GM21786 (cell line): Measurements from ENCODE around the gene TUBE1.
"Not testable (repeated sequence)": the region's sequence is repeated elsewhere in the genome, so short reads cannot be mapped to it uniquely, and the experiment has no call there.

Source experiments
- ATAC-seq: cut with Tn5 transposase; IDR thresholded peaks from one replicate; pipeline ENCODE4 v1.9.1; 2021; ENCODE audit not compliant: unreplicated experiment

TUBE1 gene

GRCh38 chr6:112065426-112065986 is 21.8 kb downstream of the TUBE1 start:
- no peak for ATAC-seq

- no peak for ATAC-seq
Measured at GRCh38 chr6:112062966-112063365, 24.3 kb downstream of the TUBE1 start.

GRCh38 chr6:112061605-112062004 is 25.7 kb downstream of the TUBE1 start:
- no peak for ATAC-seq

GRCh38 chr6:112058243-112059032 is 28.8 kb downstream of the TUBE1 start:
- ATAC-seq = no peak

- ATAC-seq = no peak
Measured at GRCh38 chr6:112054555-112055190, 32.6 kb downstream of the TUBE1 start.

GRCh38 chr6:112054001-112054400 is 33.3 kb downstream of the TUBE1 start, which contains the start of gene CCN6:
Gene CCN6, plus strand, starts transcription at chr6:112054104. Its CDS starts 254 bp downstream, at chr6:112054358.
- ATAC-seq = no peak

- ATAC-seq = not testable (repeated sequence)
Measured at GRCh38 chr6:112051251-112051740, 36.0 kb downstream of the TUBE1 start.

GRCh38 chr6:112050429-112050828 is 36.9 kb downstream of the TUBE1 start:
- no peak for ATAC-seq

- ATAC-seq = no peak
Measured at GRCh38 chr6:112049996-112050395, 37.3 kb downstream of the TUBE1 start.

- ATAC-seq = no peak
Measured at GRCh38 chr6:112049026-112049799, 38.1 kb downstream of the TUBE1 start.

GRCh38 chr6:112047523-112047922 is 39.8 kb downstream of the TUBE1 start:
- not testable (repeated sequence) for ATAC-seq

- ATAC-seq = no peak
Measured at GRCh38 chr6:112044856-112045255, 42.4 kb downstream of the TUBE1 start.

GRCh38 chr6:112044196-112044595 is 43.1 kb downstream of the TUBE1 start:
- no peak for ATAC-seq

- ATAC-seq = peak; percentile 91
Measured at GRCh38 chr6:112043032-112044007, 44.0 kb downstream of the TUBE1 start.

- no peak for ATAC-seq
Measured at GRCh38 chr6:112041535-112041934, 45.7 kb downstream of the TUBE1 start.

GRCh38 chr6:112040956-112041355 is 46.3 kb downstream of the TUBE1 start:
- no peak for ATAC-seq

GRCh38 chr6:112039431-112039770 is 47.9 kb downstream of the TUBE1 start:
- no peak for ATAC-seq

GRCh38 chr6:112038756-112039430 is 48.4 kb downstream of the TUBE1 start:
- ATAC-seq = no peak

- no peak for ATAC-seq
Measured at GRCh38 chr6:112038268-112038667, 49.0 kb downstream of the TUBE1 start.
